ENCODE data around the gene SPPL2B. TPM values are rescaled to one million over a fixed set of nuclear protein-coding genes. Genes with fewer than 3 reads are reported as not detected.

Gene SPPL2B
- total RNA-seq, 1 experiment from 2014 or later = 73.7 TPM

DNA sequence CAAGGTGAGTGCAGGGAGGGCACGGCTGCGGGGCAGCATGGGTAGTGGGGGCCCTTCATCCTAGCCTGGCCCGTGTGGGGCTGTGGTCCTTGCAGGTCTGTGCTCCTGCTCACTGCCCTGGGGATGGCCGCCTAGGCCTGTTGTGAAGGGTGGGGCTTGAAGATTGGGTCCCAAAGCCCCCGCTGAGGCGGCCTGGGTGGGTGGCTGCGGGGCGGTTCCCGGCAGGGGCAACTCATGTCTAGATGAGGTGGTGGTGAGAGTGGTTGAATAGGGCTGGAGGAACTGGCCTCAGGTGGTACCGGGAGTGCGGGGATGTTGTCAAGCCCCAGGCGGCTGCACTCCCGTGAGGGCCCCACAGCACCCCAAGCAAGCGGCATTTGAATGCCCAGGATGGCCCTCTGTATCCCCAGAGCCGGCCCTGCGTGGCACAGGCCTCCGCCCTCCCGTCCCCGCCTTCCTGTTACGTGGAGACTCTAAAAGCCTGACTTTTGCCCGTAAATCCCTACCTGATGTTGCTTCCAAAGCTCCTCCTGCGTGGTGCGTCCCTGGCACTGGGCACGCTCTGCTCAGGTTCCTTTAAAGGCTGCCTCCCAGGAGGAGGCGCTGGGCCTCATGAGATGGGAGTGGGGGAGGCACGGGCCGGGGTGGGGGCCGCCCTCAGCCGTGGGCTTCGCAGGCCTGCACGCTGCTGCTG lies 15.0 kb downstream of the SPPL2B start:
- Histone ChIP-seq H3K9ac (ENCODE audit: extremely low read depth, insufficient read length, low read length) (no peak overlapping the region), H3K4ac (ENCODE audit: low read depth, low read length) (no peak overlapping the region), H3K9me3 (ENCODE audit: control insufficient read depth, low read depth, low read length) (no peaks in the 10 kb centered on the region), H4K5ac (ENCODE audit: insufficient read length, low read depth, low read length) (no peak overlapping the region), H3K23me2 (ENCODE audit: insufficient read length, low read depth, low read length, poor library complexity, severe bottlenecking) (no peaks in the 10 kb centered on the region), H4K91ac (ENCODE audit: insufficient read length, low read depth, low read length) (no peak overlapping the region), H2BK120ac (ENCODE audit: low read depth, low read length, poor library complexity, severe bottlenecking) (no peak overlapping the region), H3K4me1 (ENCODE audit: insufficient read depth, low read length) (no peaks in the 10 kb centered on the region), H3K4me2 (ENCODE audit: insufficient read depth, insufficient read length, low read length) (no peak overlapping the region), H2BK12ac (ENCODE audit: insufficient read length, low read depth, low read length) (no peak overlapping the region), H4K8ac (replicated peaks; ENCODE audit: insufficient read length, low read depth, low read length) (no peak overlapping the region), H3K56ac (ENCODE audit: insufficient read length, low read depth, low read length) (no peak overlapping the region), H4K20me1 (ENCODE audit: control insufficient read depth, insufficient read depth, insufficient read length) (no peaks in the 10 kb centered on the region), H3K27ac (ENCODE audit: insufficient read length, low read depth, low read length) (no peak overlapping the region), H3K27me3 (ENCODE audit: insufficient read depth, low read length) (no peaks in the 10 kb centered on the region), H3K79me2 (ENCODE audit: insufficient read depth, low read length) (no peaks in the 10 kb centered on the region), H2BK20ac (ENCODE audit: low read depth, low read length, poor library complexity, severe bottlenecking) (no peak overlapping the region), H2BK15ac (ENCODE audit: low read depth, low read length) (no peak overlapping the region), H2BK5ac (ENCODE audit: insufficient read length, low read length) (no peak overlapping the region), H3K79me1 (ENCODE audit: insufficient read depth, low read depth, low read length, poor library complexity, severe bottlenecking) (no peaks in the 10 kb centered on the region), H3K14ac (ENCODE audit: insufficient read depth, low read length) (no peak overlapping the region; the same call in 1 of the 2 replicates), H3T11ph (ENCODE audit: low read length) (no peak overlapping the region), H3K18ac (ENCODE audit: insufficient read length, low read depth, low read length) (no peak overlapping the region), H2AK5ac (ENCODE audit: insufficient read length, low read length) (no peak overlapping the region), H2AFZ (ENCODE audit: low read length) (no peak overlapping the region), H3K23ac (ENCODE audit: insufficient read length, low read depth, low read length) (no peak overlapping the region)
- DNase-seq = peak; percentile 25
- Mint-ChIP-seq H3K27ac (peak overlapping the region in 1 of 3 experiments; percentile 66; a peak in 1 of 7 replicates), H3K4me1 (peaks cover 3 to 5% of the 10 kb centered on the region in 2 experiments), H3K9me3 (no peaks in the 10 kb centered on the region), H3K36me3 (ENCODE audit: insufficient read depth in 1 of 3, low read depth in 3 of 3) (peaks cover 1 to 14% (median 11%) of the 10 kb centered on the region in 3 experiments; a peak in 5 of 7 replicates), H3K27me3 (ENCODE audit: low read depth) (no peaks in the 10 kb centered on the region), H3K4me3 (no peak overlapping the region)
- WGBS (ENCODE audit: extremely low coverage, insufficient read length, low lambda C conversion rate) = no CpG with 5 or more reads among the region's 31 CpGs
- TF ChIP-seq, protein P1, sequence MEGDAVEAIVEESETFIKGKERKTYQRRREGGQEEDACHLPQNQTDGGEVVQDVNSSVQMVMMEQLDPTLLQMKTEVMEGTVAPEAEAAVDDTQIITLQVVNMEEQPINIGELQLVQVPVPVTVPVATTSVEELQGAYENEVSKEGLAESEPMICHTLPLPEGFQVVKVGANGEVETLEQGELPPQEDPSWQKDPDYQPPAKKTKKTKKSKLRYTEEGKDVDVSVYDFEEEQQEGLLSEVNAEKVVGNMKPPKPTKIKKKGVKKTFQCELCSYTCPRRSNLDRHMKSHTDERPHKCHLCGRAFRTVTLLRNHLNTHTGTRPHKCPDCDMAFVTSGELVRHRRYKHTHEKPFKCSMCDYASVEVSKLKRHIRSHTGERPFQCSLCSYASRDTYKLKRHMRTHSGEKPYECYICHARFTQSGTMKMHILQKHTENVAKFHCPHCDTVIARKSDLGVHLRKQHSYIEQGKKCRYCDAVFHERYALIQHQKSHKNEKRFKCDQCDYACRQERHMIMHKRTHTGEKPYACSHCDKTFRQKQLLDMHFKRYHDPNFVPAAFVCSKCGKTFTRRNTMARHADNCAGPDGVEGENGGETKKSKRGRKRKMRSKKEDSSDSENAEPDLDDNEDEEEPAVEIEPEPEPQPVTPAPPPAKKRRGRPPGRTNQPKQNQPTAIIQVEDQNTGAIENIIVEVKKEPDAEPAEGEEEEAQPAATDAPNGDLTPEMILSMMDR (conservative IDR thresholded peaks at IDR 0.05) = no peak

Data from H9 (cell line).